HG03460 (cell line): ENCODE results near the gene ITGB3.
A peak's percentile ranks its signal among the peaks of the same experiment; 100 is the strongest.
"Not testable (repeated sequence)": the region's sequence is repeated elsewhere in the genome, so short reads cannot be mapped to it uniquely, and the experiment has no call there.

ENCODE experiments used
- ATAC-seq: cut with Tn5 transposase; IDR thresholded peaks from one replicate; pipeline ENCODE4 v1.9.1; 2021; ENCODE audit not compliant: unreplicated experiment

Gene ITGB3

GRCh38 chr17:47222047-47222446 is 31.6 kb upstream of the ITGB3 start:
- ATAC-seq = no peak

- no peak for ATAC-seq
These were observed 30.6 kb upstream of the ITGB3 start for GRCh38 chr17:47223007-47223406.

- ATAC-seq = no peak
These were observed 30.2 kb upstream of the ITGB3 start for GRCh38 chr17:47223460-47223859.

GRCh38 chr17:47224077-47224476 is 29.6 kb upstream of the ITGB3 start:
- ATAC-seq = not testable (repeated sequence)

GRCh38 chr17:47224966-47225365 is 28.7 kb upstream of the ITGB3 start:
- no peak for ATAC-seq

GRCh38 chr17:47225436-47225858 is 28.2 kb upstream of the ITGB3 start:
- no peak for ATAC-seq

GRCh38 chr17:47225911-47226688 is 27.5 kb upstream of the ITGB3 start:
- ATAC-seq = no peak

- no peak for ATAC-seq
These were observed 25.8 kb upstream of the ITGB3 start for GRCh38 chr17:47227862-47228261.

- peak; percentile 52 for ATAC-seq
These were observed 23.8 kb upstream of the ITGB3 start for GRCh38 chr17:47229535-47230443.

GRCh38 chr17:47230864-47231263 is 22.8 kb upstream of the ITGB3 start:
- no peak for ATAC-seq

- no peak for ATAC-seq
These were observed 22.3 kb upstream of the ITGB3 start for GRCh38 chr17:47231334-47231733.

- no peak for ATAC-seq
These were observed 21.8 kb upstream of the ITGB3 start for GRCh38 chr17:47231866-47232265.

GRCh38 chr17:47232465-47232864 is 21.2 kb upstream of the ITGB3 start:
- no peak for ATAC-seq

- ATAC-seq = no peak
These were observed 18.1 kb upstream of the ITGB3 start for GRCh38 chr17:47235506-47235905.

GRCh38 chr17:47235923-47236322 is 17.7 kb upstream of the ITGB3 start:
- no peak for ATAC-seq

GRCh38 chr17:47237841-47238240 is 15.8 kb upstream of the ITGB3 start:
- no peak for ATAC-seq

GRCh38 chr17:47238321-47239010 is 15.2 kb upstream of the ITGB3 start:
- no peak for ATAC-seq

- ATAC-seq = no peak
These were observed 14.0 kb upstream of the ITGB3 start for GRCh38 chr17:47239619-47239966.

- no peak for ATAC-seq
These were observed 13.5 kb upstream of the ITGB3 start for GRCh38 chr17:47239967-47240651.

GRCh38 chr17:47240806-47241205 is 12.8 kb upstream of the ITGB3 start:
- no peak for ATAC-seq

GRCh38 chr17:47242648-47243047 is 11.0 kb upstream of the ITGB3 start:
- no peak for ATAC-seq
